HL-60 (cell line): ENCODE data around the gene JKAMP.

Source experiments
- DNase-seq, 2 experiments: peaks; one replicate each; pipeline ENCODE4 v3.0.0-alpha.2; 2010 to 2020; ENCODE audit warnings: low read depth in 1 of 2, low spot score in 1 of 2
- H3K27ac ChIP-seq: fragments of 250-450 bp; sonication (Bioruptor Pico); replicated peaks from 2 replicates; pipeline ENCODE4 v1.5.1; 2020; ENCODE audit warnings: mild to moderate bottlenecking, moderate library complexity
- H3K27me3 ChIP-seq: fragments of 250-450 bp; sonication (Bioruptor Pico); 2 replicates; pipeline ENCODE4 v1.5.1; 2021; ENCODE audit warnings: mild to moderate bottlenecking, moderate library complexity; ENCODE audit not compliant: insufficient read depth, poor library complexity, severe bottlenecking
- H3K4me3 ChIP-seq: replicated peaks from 2 replicates; pipeline ENCODE4 v1.5.1; 2011; ENCODE audit warnings: mild to moderate bottlenecking, control low read depth, low read length; ENCODE audit not compliant: insufficient read depth
- GABPA ChIP-seq: IDR thresholded peaks from 2 replicates; pipeline ENCODE4 v1.6.1; 2012; ENCODE audit warnings: low read depth
- POLR2AphosphoS5 ChIP-seq: IDR thresholded peaks from 2 replicates; pipeline ENCODE4 v1.6.1; 2012; ENCODE audit warnings: low read depth
- REST ChIP-seq: IDR thresholded peaks from 2 replicates; pipeline ENCODE4 v1.6.1; 2012; ENCODE audit warnings: low read depth; ENCODE audit not compliant: insufficient replicate concordance
- SPI1 ChIP-seq: IDR thresholded peaks from 2 replicates; pipeline ENCODE4 v1.6.1; 2012; ENCODE audit warnings: low read depth, mild to moderate bottlenecking, borderline replicate concordance
- TF ChIP-seq, protein P1 (sequence below): IDR thresholded peaks from one replicate; pipeline ENCODE4 v1.5.1; 2011; ENCODE audit warnings: low read length, control low read depth, inconsistent platforms; ENCODE audit not compliant: insufficient read depth

Gene JKAMP

GRCh38 chr14:59510001-59510400 is 25.7 kb downstream of the JKAMP start:
- TF ChIP-seq SPI1 (no peak), POLR2AphosphoS5 (no peak), GABPA (no peak), REST (no peak)
- TF ChIP-seq, protein P1, sequence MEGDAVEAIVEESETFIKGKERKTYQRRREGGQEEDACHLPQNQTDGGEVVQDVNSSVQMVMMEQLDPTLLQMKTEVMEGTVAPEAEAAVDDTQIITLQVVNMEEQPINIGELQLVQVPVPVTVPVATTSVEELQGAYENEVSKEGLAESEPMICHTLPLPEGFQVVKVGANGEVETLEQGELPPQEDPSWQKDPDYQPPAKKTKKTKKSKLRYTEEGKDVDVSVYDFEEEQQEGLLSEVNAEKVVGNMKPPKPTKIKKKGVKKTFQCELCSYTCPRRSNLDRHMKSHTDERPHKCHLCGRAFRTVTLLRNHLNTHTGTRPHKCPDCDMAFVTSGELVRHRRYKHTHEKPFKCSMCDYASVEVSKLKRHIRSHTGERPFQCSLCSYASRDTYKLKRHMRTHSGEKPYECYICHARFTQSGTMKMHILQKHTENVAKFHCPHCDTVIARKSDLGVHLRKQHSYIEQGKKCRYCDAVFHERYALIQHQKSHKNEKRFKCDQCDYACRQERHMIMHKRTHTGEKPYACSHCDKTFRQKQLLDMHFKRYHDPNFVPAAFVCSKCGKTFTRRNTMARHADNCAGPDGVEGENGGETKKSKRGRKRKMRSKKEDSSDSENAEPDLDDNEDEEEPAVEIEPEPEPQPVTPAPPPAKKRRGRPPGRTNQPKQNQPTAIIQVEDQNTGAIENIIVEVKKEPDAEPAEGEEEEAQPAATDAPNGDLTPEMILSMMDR = no peak
- no peak overlapping the region for H3K4me3 ChIP-seq
- no peak for DNase-seq
- peaks cover 2% of the 10 kb centered on the region for H3K27me3 ChIP-seq
- no peak overlapping the region for H3K27ac ChIP-seq

GRCh38 chr14:59510966-59511365 is 26.6 kb downstream of the JKAMP start:
- Histone ChIP-seq H3K27me3 (peaks cover 2% of the 10 kb centered on the region), H3K4me3 (no peak overlapping the region), H3K27ac (no peak overlapping the region)
- no peak for TF ChIP-seq REST
- TF ChIP-seq POLR2AphosphoS5 = no peak
- TF ChIP-seq SPI1 = no peak
- TF ChIP-seq, protein P1 = no peak
- TF ChIP-seq GABPA = no peak
- DNase-seq = no peak

GRCh38 chr14:59511916-59512575 is 27.7 kb downstream of the JKAMP start:
- Histone ChIP-seq H3K4me3 (no peak overlapping the region), H3K27me3 (peaks cover 2% of the 10 kb centered on the region), H3K27ac (no peak overlapping the region)
- no peak for TF ChIP-seq GABPA
- TF ChIP-seq, protein P1 = no peak
- no peak for DNase-seq

GRCh38 chr14:59520224-59520623 is 35.9 kb downstream of the JKAMP start:
- Histone ChIP-seq H3K27ac (no peak overlapping the region), H3K4me3 (no peak overlapping the region), H3K27me3 (no peaks in the 10 kb centered on the region)
- TF ChIP-seq REST = no peak
- TF ChIP-seq POLR2AphosphoS5 = no peak
- TF ChIP-seq SPI1 = no peak
- TF ChIP-seq, protein P1 = no peak
- no peak for TF ChIP-seq GABPA
- DNase-seq = no peak
